Left ventricle myocardium inferior (tissue), 1 donor: ENCODE measurements around the gene ST3GAL3. TPM values are rescaled to one million over a fixed set of nuclear protein-coding genes. Genes with fewer than 3 reads are reported as not detected.

Source experiments
- DNase-seq: peaks from one replicate; pipeline ENCODE4 v3.0.0-alpha.2; 2020
- H3K27ac ChIP-seq: fragments of 200-600 bp; replicated peaks from 2 replicates; pipeline ENCODE4 v1.8.0; 2021
- H3K27me3 ChIP-seq: fragments of 200-600 bp; 2 replicates; pipeline ENCODE4 v1.8.0; 2021; ENCODE audit warnings: low read depth
- H3K36me3 ChIP-seq: fragments of 200-600 bp; 2 replicates; pipeline ENCODE4 v1.8.0; 2021
- H3K4me1 ChIP-seq: fragments of 200-600 bp; 2 replicates; pipeline ENCODE4 v1.8.0; 2021
- H3K4me3 ChIP-seq: fragments of 200-600 bp; 2 replicates; pipeline ENCODE4 v1.8.0; 2021; ENCODE audit warnings: mild to moderate bottlenecking, moderate library complexity
- H3K9me3 ChIP-seq: fragments of 200-600 bp; replicated peaks from 2 replicates; pipeline ENCODE4 v1.8.0; 2021
- intact Hi-C: fragments of 100-400 bp; cut with micrococcal nuclease; formaldehyde crosslinking; loops from one replicate; pipeline ENCODE4 v1.11.0; 2022
- total RNA-seq: library from RNA; stranded (reverse); fragmentation: NEBNext Ultra II Directional; extraction: Animal tissue kit (Norgen Biotek cat#: 25700); gene quantifications from one replicate; pipeline ENCODE4 v1.2.1, GENCODE V29; 2021
- TF ChIP-seq, protein P1 (sequence below): fragments of 200-600 bp; IDR thresholded peaks from 2 replicates; pipeline ENCODE4 v1.8.0; 2021; ENCODE audit warnings: antibody characterized with exemption, mild to moderate bottlenecking, borderline replicate concordance
- donor health status: DM: no; HTN: yes; CAD: no; lungs with severe emphysema.

Gene ST3GAL3
- total RNA-seq, 1 donor from 2014 or later: 29.9 TPM

DNA sequence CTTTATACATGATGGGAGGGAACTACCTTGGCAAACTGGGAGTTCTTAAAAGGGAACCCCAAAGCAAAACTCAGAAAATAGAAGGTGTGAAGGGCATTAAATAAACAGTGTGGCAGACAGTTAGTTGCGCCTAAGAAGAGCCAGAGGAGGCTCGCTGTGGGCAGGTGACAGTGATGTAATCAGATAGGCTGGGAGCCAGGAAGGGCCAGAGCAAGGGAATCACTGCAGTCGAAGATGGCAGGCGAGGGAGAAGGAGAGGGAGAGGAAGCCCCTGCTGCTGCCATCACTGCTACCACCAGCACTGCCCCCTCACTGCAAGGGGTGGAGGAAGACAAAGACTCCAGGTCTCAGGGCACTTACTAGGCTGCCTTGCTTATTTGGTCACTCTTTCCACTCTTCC is 97.2 kb downstream of the ST3GAL3 start:
- intact Hi-C loops: no loop called here
- H3K4me1 ChIP-seq: no peaks in the 10 kb centered on the region

DNA sequence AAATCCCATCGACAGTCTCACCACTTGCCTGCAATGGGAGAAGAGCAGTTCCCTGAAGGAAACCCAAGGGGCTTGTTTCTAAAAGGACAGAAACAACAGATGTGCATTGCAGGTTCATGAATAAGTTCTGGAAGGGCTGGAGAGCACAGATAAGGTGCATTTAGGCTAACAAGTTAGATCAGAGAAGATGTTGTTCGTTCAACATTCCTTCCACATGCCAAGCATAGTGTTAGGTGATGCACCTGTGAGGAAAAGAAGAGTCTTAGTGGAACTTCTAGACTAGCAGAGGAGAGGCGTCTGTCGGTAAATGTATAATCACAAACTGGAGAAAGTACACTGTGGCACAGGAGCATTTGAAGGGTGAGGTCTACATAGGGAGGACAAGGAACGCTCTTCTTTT is 98.0 kb downstream of the ST3GAL3 start:
- H3K9me3 ChIP-seq: peaks cover 10% of the 10 kb centered on the region
- no peak overlapping the region for H3K4me3 ChIP-seq
- H3K36me3 ChIP-seq: peaks cover 4% of the 10 kb centered on the region
- no peaks in the 10 kb centered on the region for H3K4me1 ChIP-seq
- H3K27me3 ChIP-seq: no peaks in the 10 kb centered on the region
- no peak for DNase-seq
- TF ChIP-seq, protein P1, sequence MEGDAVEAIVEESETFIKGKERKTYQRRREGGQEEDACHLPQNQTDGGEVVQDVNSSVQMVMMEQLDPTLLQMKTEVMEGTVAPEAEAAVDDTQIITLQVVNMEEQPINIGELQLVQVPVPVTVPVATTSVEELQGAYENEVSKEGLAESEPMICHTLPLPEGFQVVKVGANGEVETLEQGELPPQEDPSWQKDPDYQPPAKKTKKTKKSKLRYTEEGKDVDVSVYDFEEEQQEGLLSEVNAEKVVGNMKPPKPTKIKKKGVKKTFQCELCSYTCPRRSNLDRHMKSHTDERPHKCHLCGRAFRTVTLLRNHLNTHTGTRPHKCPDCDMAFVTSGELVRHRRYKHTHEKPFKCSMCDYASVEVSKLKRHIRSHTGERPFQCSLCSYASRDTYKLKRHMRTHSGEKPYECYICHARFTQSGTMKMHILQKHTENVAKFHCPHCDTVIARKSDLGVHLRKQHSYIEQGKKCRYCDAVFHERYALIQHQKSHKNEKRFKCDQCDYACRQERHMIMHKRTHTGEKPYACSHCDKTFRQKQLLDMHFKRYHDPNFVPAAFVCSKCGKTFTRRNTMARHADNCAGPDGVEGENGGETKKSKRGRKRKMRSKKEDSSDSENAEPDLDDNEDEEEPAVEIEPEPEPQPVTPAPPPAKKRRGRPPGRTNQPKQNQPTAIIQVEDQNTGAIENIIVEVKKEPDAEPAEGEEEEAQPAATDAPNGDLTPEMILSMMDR: no peak
- intact Hi-C loops: no loop called here
- H3K27ac ChIP-seq: no peak overlapping the region

More for the DNA sequence above, 97.2 kb downstream of the ST3GAL3 start:
- Histone ChIP-seq H3K9me3 (peaks cover 10% of the 10 kb centered on the region), H3K27ac (no peak overlapping the region), H3K4me3 (no peak overlapping the region), H3K36me3 (peaks cover 4% of the 10 kb centered on the region), H3K27me3 (no peaks in the 10 kb centered on the region)
- TF ChIP-seq, protein P1: no peak
- DNase-seq: no peak

DNA sequence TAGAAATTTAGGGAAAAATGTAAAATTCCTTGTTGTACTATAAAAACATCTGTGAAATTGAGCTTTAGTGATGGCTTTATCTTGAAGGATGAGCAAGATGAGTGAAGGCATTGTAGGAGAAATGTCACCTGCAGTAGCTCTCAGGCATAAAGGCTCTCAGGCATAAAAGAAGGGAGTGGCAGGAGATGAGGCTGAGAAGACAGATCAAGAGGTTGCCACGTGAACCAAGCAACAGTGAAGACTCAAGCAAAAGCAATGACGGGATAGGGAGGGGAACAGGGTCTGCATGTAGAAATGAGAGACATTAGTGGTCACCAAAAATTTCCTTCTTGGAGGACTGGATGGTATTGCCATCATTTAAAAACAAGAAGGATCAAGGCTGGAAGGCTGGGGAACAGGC is 98.8 kb downstream of the ST3GAL3 start:
- peaks cover 4% of the 10 kb centered on the region for H3K36me3 ChIP-seq
- H3K27ac ChIP-seq: no peak overlapping the region
- TF ChIP-seq, protein P1: no peak
- H3K4me3 ChIP-seq: no peak overlapping the region
- peaks cover 10% of the 10 kb centered on the region for H3K9me3 ChIP-seq
- no peaks in the 10 kb centered on the region for H3K4me1 ChIP-seq
- H3K27me3 ChIP-seq: no peaks in the 10 kb centered on the region
- no peak for DNase-seq
- intact Hi-C loops: no loop called here

DNA sequence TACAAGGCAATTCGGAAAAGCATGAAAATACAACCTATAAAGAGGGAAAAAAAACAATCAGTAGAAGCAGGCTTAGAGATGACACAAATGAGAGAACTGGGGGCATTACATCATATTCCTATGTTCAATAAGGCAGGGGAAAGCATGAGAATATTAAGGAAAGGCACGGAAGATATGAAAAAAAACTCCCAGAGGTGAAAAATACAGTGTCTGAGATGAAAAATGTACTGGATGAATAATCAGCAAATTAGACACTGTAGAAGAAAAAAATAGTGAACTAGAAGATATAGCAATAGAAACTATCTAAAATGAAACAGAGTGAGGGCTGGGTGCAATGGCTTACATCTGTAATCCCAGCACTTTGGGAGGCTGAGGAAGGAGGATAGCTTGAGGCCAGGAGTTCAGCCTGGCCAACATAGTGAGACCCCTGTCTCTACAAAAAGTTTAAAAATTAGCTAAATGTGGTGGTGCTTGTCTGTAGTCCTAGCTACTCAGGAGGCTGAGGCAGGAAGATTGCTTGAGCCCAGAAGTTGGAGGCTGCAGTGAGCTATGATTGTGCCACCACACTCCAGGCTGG is 101.8 kb downstream of the ST3GAL3 start:
- Histone ChIP-seq H3K4me1 (no peaks in the 10 kb centered on the region), H3K27me3 (no peaks in the 10 kb centered on the region), H3K4me3 (no peak overlapping the region), H3K36me3 (peaks cover 4% of the 10 kb centered on the region), H3K9me3 (peaks cover 10% of the 10 kb centered on the region), H3K27ac (no peak overlapping the region)
- TF ChIP-seq, protein P1: no peak
- intact Hi-C loops: no loop called here
- no peak for DNase-seq

DNA sequence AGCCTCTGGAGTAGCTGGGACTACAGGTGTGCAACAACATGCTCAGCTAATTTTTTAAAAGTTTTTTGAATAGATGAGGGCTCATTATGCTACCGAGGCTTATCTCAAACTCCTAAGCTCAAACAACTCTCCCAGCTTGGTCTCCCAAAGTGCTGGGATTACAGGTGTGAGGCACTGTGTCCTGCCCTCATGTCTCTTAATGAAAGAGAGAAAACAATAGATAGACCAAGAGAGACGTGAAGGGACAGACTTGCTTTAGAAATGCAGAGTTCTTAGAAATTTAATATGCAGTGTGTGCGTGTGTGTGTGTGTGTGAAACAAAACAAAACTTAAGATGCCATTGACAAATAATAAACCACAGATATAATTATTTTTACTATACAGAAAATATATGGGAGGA is 105.2 kb downstream of the ST3GAL3 start:
- no peak overlapping the region for H3K27ac ChIP-seq
- peaks cover 15% of the 10 kb centered on the region for H3K9me3 ChIP-seq
- intact Hi-C loops: no loop called here

More for the DNA sequence above, 105.2 kb downstream of the ST3GAL3 start:
- H3K36me3 ChIP-seq: peaks cover 24% of the 10 kb centered on the region
- TF ChIP-seq, protein P1: no peak
- DNase-seq: no peak
- H3K4me1 ChIP-seq: no peaks in the 10 kb centered on the region
- no peaks in the 10 kb centered on the region for H3K27me3 ChIP-seq
- H3K4me3 ChIP-seq: no peak overlapping the region
